H9 (cell line): ENCODE measurements around the gene IQGAP2. TPM values are rescaled to one million over a fixed set of nuclear protein-coding genes. Genes with fewer than 3 reads are reported as not detected.

Experiments
- DNase-seq: peaks from one replicate; pipeline ENCODE4 v3.0.0-alpha.2; 2017
- H2AFZ ChIP-seq: one replicate; pipeline ENCODE4 v1.6.1; 2013; ENCODE audit warnings: mild to moderate bottlenecking, low read length, control low read depth, moderate library complexity
- H2AK5ac ChIP-seq: 2 replicates; pipeline ENCODE4 v1.6.1; 2013; ENCODE audit warnings: low read length, control low read depth, mixed read lengths; ENCODE audit not compliant: insufficient read length
- H2BK120ac ChIP-seq: one replicate; pipeline ENCODE4 v1.6.1; 2013; ENCODE audit warnings: low read depth, mild to moderate bottlenecking, low read length, control low read depth, inconsistent platforms; ENCODE audit not compliant: poor library complexity, severe bottlenecking
- H2BK12ac ChIP-seq: 2 replicates; pipeline ENCODE4 v1.6.1; 2013; ENCODE audit warnings: low read length, control low read depth, mixed read lengths, low read depth; ENCODE audit not compliant: insufficient read length
- H2BK15ac ChIP-seq: 2 replicates; pipeline ENCODE4 v1.6.1; 2013; ENCODE audit warnings: low read depth, low read length, control low read depth
- H2BK20ac ChIP-seq: one replicate; pipeline ENCODE4 v1.6.1; 2013; ENCODE audit warnings: low read depth, mild to moderate bottlenecking, low read length, control low read depth, inconsistent platforms; ENCODE audit not compliant: poor library complexity, severe bottlenecking
- H2BK5ac ChIP-seq: 2 replicates; pipeline ENCODE4 v1.6.1; 2013; ENCODE audit warnings: low read length, control low read depth, mixed read lengths; ENCODE audit not compliant: insufficient read length
- H3K14ac ChIP-seq: 2 replicates; pipeline ENCODE4 v1.6.1; 2013; ENCODE audit warnings: low read length, control low read depth; ENCODE audit not compliant: insufficient read depth
- H3K18ac ChIP-seq: 2 replicates; pipeline ENCODE4 v1.6.1; 2013; ENCODE audit warnings: low read depth, mild to moderate bottlenecking, mixed read lengths, low read length, control low read depth; ENCODE audit not compliant: insufficient read length
- H3K23ac ChIP-seq: 2 replicates; pipeline ENCODE4 v1.6.1; 2013; ENCODE audit warnings: low read length, control low read depth, mixed read lengths, low read depth; ENCODE audit not compliant: insufficient read length
- H3K23me2 ChIP-seq: 2 replicates; pipeline ENCODE4 v1.6.1; 2013; ENCODE audit warnings: low read depth, mild to moderate bottlenecking, mixed read lengths, low read length, control low read depth; ENCODE audit not compliant: insufficient read length, poor library complexity, severe bottlenecking
- H3K27ac ChIP-seq: 2 replicates; pipeline ENCODE4 v1.5.1; 2013; ENCODE audit warnings: low read length, control low read depth, mixed read lengths, low read depth; ENCODE audit not compliant: insufficient read length
- H3K27me3 ChIP-seq: 2 replicates; pipeline ENCODE4 v1.6.1; 2013; ENCODE audit warnings: low read length, control low read depth, inconsistent platforms; ENCODE audit not compliant: insufficient read depth
- H3K4ac ChIP-seq: 2 replicates; pipeline ENCODE4 v1.6.1; 2013; ENCODE audit warnings: low read depth, mild to moderate bottlenecking, control low read depth, inconsistent platforms, low read length, moderate library complexity
- H3K4me1 ChIP-seq: 2 replicates; pipeline ENCODE4 v1.6.1; 2013; ENCODE audit warnings: low read length, control low read depth, inconsistent platforms; ENCODE audit not compliant: insufficient read depth
- H3K4me2 ChIP-seq: 2 replicates; pipeline ENCODE4 v1.6.1; 2013; ENCODE audit warnings: low read length, control low read depth, mixed read lengths; ENCODE audit not compliant: insufficient read length, insufficient read depth
- H3K56ac ChIP-seq: 2 replicates; pipeline ENCODE4 v1.6.1; 2013; ENCODE audit warnings: low read depth, mild to moderate bottlenecking, mixed read lengths, low read length, control low read depth; ENCODE audit not compliant: insufficient read length
- H3K79me1 ChIP-seq: 2 replicates; pipeline ENCODE4 v1.6.1; 2013; ENCODE audit warnings: low read depth, mild to moderate bottlenecking, moderate library complexity, low read length, control low read depth, inconsistent platforms; ENCODE audit not compliant: insufficient read depth, poor library complexity, severe bottlenecking
- H3K79me2 ChIP-seq: 2 replicates; pipeline ENCODE4 v1.6.1; 2013; ENCODE audit warnings: low read length, control low read depth, inconsistent platforms; ENCODE audit not compliant: insufficient read depth
- H3K9ac ChIP-seq: 2 replicates; pipeline ENCODE4 v1.6.1; 2013; ENCODE audit warnings: low read length, control low read depth, mixed read lengths; ENCODE audit not compliant: insufficient read length; ENCODE audit errors: extremely low read depth
- H3K9me3 ChIP-seq: one replicate; pipeline ENCODE4 v1.6.1; 2013; ENCODE audit warnings: low read depth, low read length, inconsistent platforms; ENCODE audit not compliant: control insufficient read depth
- H3T11ph ChIP-seq: one replicate; pipeline ENCODE4 v1.6.1; 2013; ENCODE audit warnings: mild to moderate bottlenecking, low read length, control low read depth, inconsistent platforms
- H4K20me1 ChIP-seq: one replicate; pipeline ENCODE4 v1.6.1; 2013; ENCODE audit not compliant: control insufficient read depth, insufficient read length, insufficient read depth
- H4K5ac ChIP-seq: 2 replicates; pipeline ENCODE4 v1.6.1; 2013; ENCODE audit warnings: low read depth, mild to moderate bottlenecking, mixed read lengths, low read length, control low read depth; ENCODE audit not compliant: insufficient read length
- H4K8ac ChIP-seq: replicated peaks from 2 replicates; pipeline ENCODE4 v1.6.1; 2013; ENCODE audit warnings: low read length, control low read depth, mixed read lengths, low read depth; ENCODE audit not compliant: insufficient read length
- H4K91ac ChIP-seq: 2 replicates; pipeline ENCODE4 v1.6.1; 2013; ENCODE audit warnings: low read depth, mild to moderate bottlenecking, moderate library complexity, mixed read lengths, low read length, control low read depth; ENCODE audit not compliant: insufficient read length
- H3K27ac Mint-ChIP-seq, 3 experiments: 2 replicates in 2 of 3; 3 replicates in 1 of 3; pipeline ENCODE4 v1.8.0; 2020 to 2021; ENCODE audit warnings: mixed read lengths in 3 of 3, mild to moderate bottlenecking in 1 of 3, moderate library complexity in 1 of 3
- H3K27me3 Mint-ChIP-seq: 2 replicates; pipeline ENCODE4 v1.8.0; 2021; ENCODE audit warnings: low read depth, mild to moderate bottlenecking, moderate library complexity, mixed read lengths
- H3K36me3 Mint-ChIP-seq, 3 experiments: 2 replicates in 2 of 3; 3 replicates in 1 of 3; pipeline ENCODE4 v1.8.0; 2020 to 2021; ENCODE audit warnings: low read depth in 3 of 3, mixed read lengths in 3 of 3; ENCODE audit not compliant: insufficient read depth in 1 of 3
- H3K4me1 Mint-ChIP-seq, 2 experiments: 2 replicates each; pipeline ENCODE4 v1.8.0; 2020; ENCODE audit warnings: mixed read lengths in 2 of 2
- H3K4me3 Mint-ChIP-seq, 2 experiments: 2 replicates in 1 of 2; 3 replicates in 1 of 2; pipeline ENCODE4 v1.8.0; 2020 to 2021; ENCODE audit warnings: mild to moderate bottlenecking in 2 of 2, mixed read lengths in 2 of 2, moderate library complexity in 1 of 2
- H3K9me3 Mint-ChIP-seq, 2 experiments: 2 replicates in 1 of 2; 3 replicates in 1 of 2; pipeline ENCODE4 v1.8.0; 2020; ENCODE audit warnings: mild to moderate bottlenecking in 2 of 2, mixed read lengths in 2 of 2, moderate library complexity in 1 of 2
- total RNA-seq: library from RNA; stranded (reverse); gene quantifications from 2 replicates; pipeline ENCODE4 v1.2.1, GENCODE V29; 2021
- TF ChIP-seq, protein P1 (sequence below): fragments of 200-600 bp; sonication (generic); conservative IDR thresholded peaks from 3 replicates; pipeline ENCODE4 v1.8.0; 2021; ENCODE audit warnings: antibody characterized with exemption, mild to moderate bottlenecking

Gene IQGAP2
- total RNA-seq, 1 experiment from 2014 or later, result 22.5 TPM

DNA sequence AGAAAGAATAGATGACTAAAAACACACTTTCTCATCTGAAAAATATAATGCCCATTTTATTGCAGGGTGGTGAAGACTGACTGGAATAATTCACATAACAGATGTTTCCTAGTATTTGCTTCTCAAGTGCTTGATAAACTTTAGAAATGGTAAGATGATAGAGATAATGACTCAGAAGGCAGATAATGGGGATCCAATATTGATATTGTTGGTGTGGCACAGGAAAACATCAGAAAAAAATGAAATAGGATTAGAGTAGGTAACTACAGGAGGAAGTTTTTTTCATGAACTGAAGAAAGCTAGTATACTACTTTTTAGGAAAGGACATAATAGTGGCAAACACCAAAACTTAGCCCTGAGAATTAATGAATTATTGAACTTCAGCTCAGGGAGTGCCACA, 240.3 kb downstream of the IQGAP2 start:
- Mint-ChIP-seq H3K9me3 (peaks cover 2% of the 10 kb centered on the region in 2 experiments; a peak in 4 of 5 replicates), H3K4me3 (no peak overlapping the region), H3K27ac (no peak overlapping the region), H3K36me3 (peaks cover 9 to 22% (median 16%) of the 10 kb centered on the region in 3 experiments), H3K27me3 (no peaks in the 10 kb centered on the region), H3K4me1 (peaks cover 5% of the 10 kb centered on the region in 2 experiments)
- H2BK120ac ChIP-seq, result no peak overlapping the region
- no peak overlapping the region for H3K9ac ChIP-seq
- H3T11ph ChIP-seq, result no peak overlapping the region
- no peak for DNase-seq
- no peak overlapping the region for H2BK5ac ChIP-seq
- H2BK15ac ChIP-seq, result no peak overlapping the region
- no peak overlapping the region for H3K4me2 ChIP-seq
- H3K9me3 ChIP-seq, result no peaks in the 10 kb centered on the region
- no peak overlapping the region for H3K23ac ChIP-seq
- no peaks in the 10 kb centered on the region for H3K4me1 ChIP-seq
- no peak overlapping the region for H3K4ac ChIP-seq
- H2AFZ ChIP-seq, result no peak overlapping the region
- no peaks in the 10 kb centered on the region; the same call in 1 of the 2 replicates for H3K79me2 ChIP-seq
- no peak overlapping the region for H2AK5ac ChIP-seq
- no peak overlapping the region for H4K91ac ChIP-seq
- H3K27ac ChIP-seq, result no peak overlapping the region
- H3K23me2 ChIP-seq, result no peaks in the 10 kb centered on the region
- no peak overlapping the region for H3K18ac ChIP-seq
- no peak overlapping the region for H2BK12ac ChIP-seq
- no peaks in the 10 kb centered on the region for H3K79me1 ChIP-seq
- TF ChIP-seq, protein P1, sequence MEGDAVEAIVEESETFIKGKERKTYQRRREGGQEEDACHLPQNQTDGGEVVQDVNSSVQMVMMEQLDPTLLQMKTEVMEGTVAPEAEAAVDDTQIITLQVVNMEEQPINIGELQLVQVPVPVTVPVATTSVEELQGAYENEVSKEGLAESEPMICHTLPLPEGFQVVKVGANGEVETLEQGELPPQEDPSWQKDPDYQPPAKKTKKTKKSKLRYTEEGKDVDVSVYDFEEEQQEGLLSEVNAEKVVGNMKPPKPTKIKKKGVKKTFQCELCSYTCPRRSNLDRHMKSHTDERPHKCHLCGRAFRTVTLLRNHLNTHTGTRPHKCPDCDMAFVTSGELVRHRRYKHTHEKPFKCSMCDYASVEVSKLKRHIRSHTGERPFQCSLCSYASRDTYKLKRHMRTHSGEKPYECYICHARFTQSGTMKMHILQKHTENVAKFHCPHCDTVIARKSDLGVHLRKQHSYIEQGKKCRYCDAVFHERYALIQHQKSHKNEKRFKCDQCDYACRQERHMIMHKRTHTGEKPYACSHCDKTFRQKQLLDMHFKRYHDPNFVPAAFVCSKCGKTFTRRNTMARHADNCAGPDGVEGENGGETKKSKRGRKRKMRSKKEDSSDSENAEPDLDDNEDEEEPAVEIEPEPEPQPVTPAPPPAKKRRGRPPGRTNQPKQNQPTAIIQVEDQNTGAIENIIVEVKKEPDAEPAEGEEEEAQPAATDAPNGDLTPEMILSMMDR, result no peak
- H2BK20ac ChIP-seq, result no peak overlapping the region
- H3K27me3 ChIP-seq, result no peaks in the 10 kb centered on the region
- H4K5ac ChIP-seq, result no peak overlapping the region
- no peak overlapping the region for H4K8ac ChIP-seq
- no peak overlapping the region for H3K56ac ChIP-seq
- no peaks in the 10 kb centered on the region for H4K20me1 ChIP-seq
- H3K14ac ChIP-seq, result no peak overlapping the region
